GM19239 (cell line): ENCODE measurements around the gene GTPBP4.
A peak's percentile ranks its signal among the peaks of the same experiment; 100 is the strongest.
"Not testable (repeated sequence)": the region's sequence is repeated elsewhere in the genome, so short reads cannot be mapped to it uniquely, and the experiment has no call there.

ENCODE experiments used
- DNase-seq: peaks from one replicate; pipeline ENCODE4 v3.0.0; 2011; ENCODE audit warnings: low spot score; ENCODE audit not compliant: insufficient read length
- FAIRE-seq: peaks from 2 replicates; lab custom pipeline; 2011; peaks lifted over from hg19 to GRCh38; lab: Jason Lieb, UNC

Gene GTPBP4

GRCh38 chr10:1048732-1049424, 60.6 kb downstream of the GTPBP4 start, which contains the start of gene IDI1:
IDI1 (minus strand) TSS chr10:1049119; CDS start chr10:1049003, 116 bp downstream.
- DNase-seq (peak; percentile 78), FAIRE-seq (peak; percentile 89)

- no peak for DNase-seq
- no peak for FAIRE-seq
These were observed 61.3 kb downstream of the GTPBP4 start for GRCh38 chr10:1049425-1049958.

- no peak for DNase-seq
- FAIRE-seq = no peak
These were observed 61.9 kb downstream of the GTPBP4 start for GRCh38 chr10:1050145-1050544.

- DNase-seq (no peak), FAIRE-seq (no peak)
These were observed 62.3 kb downstream of the GTPBP4 start for GRCh38 chr10:1050554-1050953.

GRCh38 chr10:1054684-1055083, 66.5 kb downstream of the GTPBP4 start:
- FAIRE-seq (no peak), DNase-seq (no peak)

GRCh38 chr10:1056326-1057105, 68.3 kb downstream of the GTPBP4 start, which contains the start of gene WDR37:
WDR37 (plus strand) TSS chr10:1056385; CDS start chr10:1072156, 15,771 bp downstream.
- FAIRE-seq (no peak), DNase-seq (peak; percentile 90)

- FAIRE-seq (peak; percentile 4), DNase-seq (no peak)
These were observed 68.9 kb downstream of the GTPBP4 start for GRCh38 chr10:1057106-1057657.

GRCh38 chr10:1058017-1058416, 69.8 kb downstream of the GTPBP4 start:
- FAIRE-seq (no peak), DNase-seq (no peak)

- no peak for FAIRE-seq
These were observed 71.7 kb downstream of the GTPBP4 start for GRCh38 chr10:1059902-1060301.

GRCh38 chr10:1061930-1062774, 73.9 kb downstream of the GTPBP4 start:
- FAIRE-seq (no peak), DNase-seq (no peak)

More at GRCh38 chr10:1059902-1060301, 71.7 kb downstream of the GTPBP4 start:
- DNase-seq = no peak

GRCh38 chr10:1063232-1063865, 75.1 kb downstream of the GTPBP4 start:
- DNase-seq (no peak), FAIRE-seq (no peak)

- no peak for FAIRE-seq
- DNase-seq = no peak
These were observed 76.7 kb downstream of the GTPBP4 start for GRCh38 chr10:1064964-1065247.

- not testable (repeated sequence) for FAIRE-seq, DNase-seq
These were observed 78.5 kb downstream of the GTPBP4 start for GRCh38 chr10:1066734-1067133.

GRCh38 chr10:1068380-1069361, 80.4 kb downstream of the GTPBP4 start:
- DNase-seq (no peak), FAIRE-seq (peak; percentile 56)
